ENCODE data around the gene ATP1B1.

- TF ChIP-seq POLR2A (IDR thresholded peaks at IDR 0.05; ENCODE audit: extremely low read depth, insufficient read length) (no peak), CTCF (IDR thresholded peaks at IDR 0.05; ENCODE audit: low read depth, low read length) (no peak), MAX (IDR thresholded peaks at IDR 0.05; ENCODE audit: low read depth, low read length) (no peak), MYC (IDR thresholded peaks at IDR 0.05; ENCODE audit: low read depth, low read length) (no peak)
Observed at GRCh38 chr1:169100208-169100607, 6.3 kb upstream of the ATP1B1 start.

All from NB4 (cell line).